Measurements from ENCODE around the gene VRK1. TPM values are rescaled to one million over a fixed set of nuclear protein-coding genes. Genes with fewer than 3 reads are reported as not detected.

Gene VRK1
- polyA plus RNA-seq, 2 of the 4 experiments (the other 2 are of a cell fraction), result 32.2 to 34.2 TPM

DNA sequence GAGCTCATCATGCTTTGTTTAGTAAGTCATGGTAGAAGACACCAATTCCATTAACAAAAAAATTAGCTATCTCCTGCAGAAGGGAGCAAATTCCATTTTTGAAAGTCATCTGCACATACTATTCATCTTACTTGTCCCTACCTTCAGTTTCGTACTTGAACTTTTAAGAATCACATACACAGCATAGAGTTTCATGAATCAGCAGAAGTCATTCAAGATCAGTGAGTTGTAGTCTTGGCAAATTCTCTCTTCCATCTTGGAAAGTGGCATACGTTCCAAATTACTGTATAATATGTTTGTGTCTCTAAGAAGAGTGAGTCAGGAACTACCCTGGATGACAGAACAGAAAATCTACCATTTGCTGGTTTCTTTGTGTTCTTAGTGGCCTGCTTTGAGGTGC, 14.1 kb downstream of the VRK1 start:
- H3K4me2 ChIP-seq, result no peak overlapping the region
- H3K27ac ChIP-seq, result no peak overlapping the region
- H3K9me3 ChIP-seq, result no peaks in the 10 kb centered on the region
- ChIA-PET CTCF (no interaction called here), POLR2A (interaction anchor here (1.2 kb wide), 1 partner anchor 14 kb away, joined by 3 read pairs; the partner anchor contains the start of gene VRK1)
- 66% methylated on average over 2 of the region's 2 CpGs for WGBS (ENCODE audit: missing lambda C conversion rate)
- DNase-seq (ENCODE audit: low read depth in 1 of 2, low spot score in 1 of 2), result no peak
- no peak overlapping the region for H3K4me3 ChIP-seq
- peaks cover 8% of the 10 kb centered on the region; the same call in 1 of the 3 replicates for H3K4me1 ChIP-seq
- ATAC-seq, result no peak
- TF ChIP-seq HMGXB4 (CRISPR knock-in tag; IDR thresholded peaks at IDR 0.05; ENCODE audit: borderline replicate concordance), result no peak
- TF ChIP-seq FOSL2 (IDR thresholded peaks at IDR 0.05), result no peak
- no peak for TF ChIP-seq FOSL2 (CRISPR knock-in tag; IDR thresholded peaks at IDR 0.05)
- TF ChIP-seq ELK1 (IDR thresholded peaks at IDR 0.05; ENCODE audit: low read depth, low read length), result no peak
- no peak for TF ChIP-seq CBX2 (IDR thresholded peaks at IDR 0.05; ENCODE audit: borderline replicate concordance, low read depth)
- no peak for TF ChIP-seq MAZ (IDR thresholded peaks at IDR 0.05; ENCODE audit: borderline replicate concordance, low read depth, low read length)
- TF ChIP-seq NFE2L2 (conservative IDR thresholded peaks at IDR 0.05; ENCODE audit: low read length), result no peak
- no peak for TF ChIP-seq CHD4 (IDR thresholded peaks at IDR 0.05; ENCODE audit: borderline replicate concordance)
- no peak for TF ChIP-seq HES2 (IDR thresholded peaks at IDR 0.05)
- TF ChIP-seq HOXB5 (CRISPR knock-in tag; IDR thresholded peaks at IDR 0.05), result no peak
- TF ChIP-seq, protein P1, sequence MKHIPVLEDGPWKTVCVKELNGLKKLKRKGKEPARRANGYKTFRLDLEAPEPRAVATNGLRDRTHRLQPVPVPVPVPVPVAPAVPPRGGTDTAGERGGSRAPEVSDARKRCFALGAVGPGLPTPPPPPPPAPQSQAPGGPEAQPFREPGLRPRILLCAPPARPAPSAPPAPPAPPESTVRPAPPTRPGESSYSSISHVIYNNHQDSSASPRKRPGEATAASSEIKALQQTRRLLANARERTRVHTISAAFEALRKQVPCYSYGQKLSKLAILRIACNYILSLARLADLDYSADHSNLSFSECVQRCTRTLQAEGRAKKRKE (CRISPR knock-in tag; IDR thresholded peaks at IDR 0.05; ENCODE audit: low read depth), result no peak
- TF ChIP-seq, protein P2, sequence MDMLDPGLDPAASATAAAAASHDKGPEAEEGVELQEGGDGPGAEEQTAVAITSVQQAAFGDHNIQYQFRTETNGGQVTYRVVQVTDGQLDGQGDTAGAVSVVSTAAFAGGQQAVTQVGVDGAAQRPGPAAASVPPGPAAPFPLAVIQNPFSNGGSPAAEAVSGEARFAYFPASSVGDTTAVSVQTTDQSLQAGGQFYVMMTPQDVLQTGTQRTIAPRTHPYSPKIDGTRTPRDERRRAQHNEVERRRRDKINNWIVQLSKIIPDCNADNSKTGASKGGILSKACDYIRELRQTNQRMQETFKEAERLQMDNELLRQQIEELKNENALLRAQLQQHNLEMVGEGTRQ (IDR thresholded peaks at IDR 0.05), result no peak
- TF ChIP-seq JUN (IDR thresholded peaks at IDR 0.05), result no peak
- no peak for TF ChIP-seq TFCP2L1 (CRISPR knock-in tag; IDR thresholded peaks at IDR 0.05)
- TF ChIP-seq SMC3 (IDR thresholded peaks at IDR 0.05), result no peak
- no peak for TF ChIP-seq RCOR1 (IDR thresholded peaks at IDR 0.05; ENCODE audit: low read depth, low read length)
- no peak for TF ChIP-seq KDM1A (IDR thresholded peaks at IDR 0.05; ENCODE audit: low read depth)
- TF ChIP-seq POLR2A (IDR thresholded peaks at IDR 0.05; ENCODE audit: low read length), result no peak
- FAIRE-seq, result no peak

DNA sequence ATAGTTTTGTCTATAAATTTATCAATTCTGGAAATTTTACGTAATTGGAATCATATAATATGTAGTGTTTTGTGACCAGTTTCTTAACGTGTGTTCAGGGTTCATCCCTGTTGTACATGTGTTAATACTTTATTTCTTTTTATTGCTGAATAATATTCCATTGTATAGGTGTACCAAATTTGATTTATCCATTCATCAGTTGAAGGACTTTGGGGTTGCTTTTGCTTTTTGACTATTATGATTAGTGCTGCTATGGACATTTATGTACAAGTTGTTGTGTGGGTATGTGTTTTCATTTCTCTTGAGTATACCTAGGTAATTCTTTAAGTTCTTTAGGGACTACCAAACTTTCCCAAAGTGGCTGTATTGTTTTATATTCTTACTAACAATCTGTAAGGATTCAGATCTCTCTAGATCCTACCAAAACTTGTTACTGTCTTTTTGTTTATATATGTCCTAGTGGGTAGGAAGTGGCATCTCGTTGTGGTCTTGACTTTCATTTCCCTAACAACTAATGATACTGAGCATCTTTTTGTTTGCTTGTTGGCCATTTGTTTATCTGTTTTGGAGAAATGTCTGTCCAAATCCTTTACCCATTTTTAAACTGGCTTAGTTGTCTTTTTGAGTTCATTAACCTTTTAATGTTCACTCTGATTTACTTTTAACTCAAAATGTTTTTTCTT, 14.9 kb downstream of the VRK1 start:
- ChIA-PET CTCF (no interaction called here), POLR2A (no interaction called here)
- no peak for TF ChIP-seq CBX8 (IDR thresholded peaks at IDR 0.05)
- no peak for TF ChIP-seq ZC3H11A (IDR thresholded peaks at IDR 0.05)
- no peak for TF ChIP-seq EHMT2 (IDR thresholded peaks at IDR 0.05; ENCODE audit: low read depth)
- TF ChIP-seq KDM1A (IDR thresholded peaks at IDR 0.05; ENCODE audit: low read depth), result no peak
- TF ChIP-seq MYC (IDR thresholded peaks at IDR 0.05; ENCODE audit: borderline replicate concordance, low read length), result no peak
- TF ChIP-seq MAZ (IDR thresholded peaks at IDR 0.05; ENCODE audit: borderline replicate concordance, low read depth, low read length), result no peak
- TF ChIP-seq HOXB13 (CRISPR knock-in tag; IDR thresholded peaks at IDR 0.05; ENCODE audit: low read depth), result no peak
- no peak for TF ChIP-seq SMC3 (IDR thresholded peaks at IDR 0.05)
- TF ChIP-seq, protein P2 (IDR thresholded peaks at IDR 0.05), result no peak
- TF ChIP-seq POLR2A (IDR thresholded peaks at IDR 0.05; ENCODE audit: low read length), result no peak
- TF ChIP-seq KDM5A (IDR thresholded peaks at IDR 0.05), result no peak
- no peak for TF ChIP-seq TFCP2L1 (CRISPR knock-in tag; IDR thresholded peaks at IDR 0.05)
- TF ChIP-seq HMGXB4 (CRISPR knock-in tag; IDR thresholded peaks at IDR 0.05; ENCODE audit: borderline replicate concordance), result no peak
- TF ChIP-seq NPAS2 (CRISPR knock-in tag; IDR thresholded peaks at IDR 0.05; ENCODE audit: borderline replicate concordance), result no peak
- no peak for TF ChIP-seq PBX3 (IDR thresholded peaks at IDR 0.05)
- DNase-seq (ENCODE audit: low read depth in 1 of 2, low spot score in 1 of 2) (no peak), ATAC-seq (no peak), FAIRE-seq (no peak)
- no peak overlapping the region for H3K4me2 ChIP-seq
- no peaks in the 10 kb centered on the region for H3K4me1 ChIP-seq
- WGBS (ENCODE audit: missing lambda C conversion rate), result 81% methylated on average over 3 of the region's 3 CpGs
- no peak overlapping the region for H3K4me3 ChIP-seq
- no peaks in the 10 kb centered on the region for H3K9me3 ChIP-seq
- H3K27ac ChIP-seq, result no peak overlapping the region

Measured in A549 (cell line).